HG02642 (cell line): ENCODE measurements around the gene CDCA3.

Source experiments
- ATAC-seq: cut with Tn5 transposase; IDR thresholded peaks from one replicate; pipeline ENCODE4 v1.9.1; 2021; ENCODE audit warnings: mild to moderate bottlenecking; ENCODE audit not compliant: unreplicated experiment, poor library complexity

CDCA3 gene

GRCh38 chr12:6823182-6824084 lies 27.7 kb downstream of the CDCA3 start:
- no peak for ATAC-seq

- ATAC-seq = no peak
Measured at GRCh38 chr12:6822426-6823135, 28.5 kb downstream of the CDCA3 start.

GRCh38 chr12:6821591-6822425 lies 29.3 kb downstream of the CDCA3 start, which contains the start of gene GPR162:
Gene GPR162, plus strand, starts transcription at chr12:6821821. Its CDS starts 2,078 bp downstream, at chr12:6823899.
- ATAC-seq = no peak

GRCh38 chr12:6820166-6820565 lies 30.9 kb downstream of the CDCA3 start:
- no peak for ATAC-seq

- no peak for ATAC-seq
Measured at GRCh38 chr12:6819106-6820030, 31.7 kb downstream of the CDCA3 start.

GRCh38 chr12:6818645-6819044 lies 32.4 kb downstream of the CDCA3 start:
- ATAC-seq = no peak

- no peak for ATAC-seq
Measured at GRCh38 chr12:6818222-6818621, 32.9 kb downstream of the CDCA3 start.

GRCh38 chr12:6817662-6818157 lies 33.4 kb downstream of the CDCA3 start:
- ATAC-seq = no peak

- ATAC-seq = no peak
Measured at GRCh38 chr12:6817098-6817497, 34.0 kb downstream of the CDCA3 start.

- no peak for ATAC-seq
Measured at GRCh38 chr12:6816598-6816997, 34.5 kb downstream of the CDCA3 start.

GRCh38 chr12:6813363-6813762 lies 37.7 kb downstream of the CDCA3 start:
- ATAC-seq = no peak

GRCh38 chr12:6810758-6811157 lies 40.3 kb downstream of the CDCA3 start:
- no peak for ATAC-seq

- no peak for ATAC-seq
Measured at GRCh38 chr12:6809056-6809455, 42.0 kb downstream of the CDCA3 start.

- no peak for ATAC-seq
Measured at GRCh38 chr12:6807170-6807569, 43.9 kb downstream of the CDCA3 start.

GRCh38 chr12:6799147-6799546 lies 51.9 kb downstream of the CDCA3 start:
- ATAC-seq = no peak
